GM18858 (cell line): ENCODE measurements around the gene RELA.
"Not testable (repeated sequence)": the region's sequence is repeated elsewhere in the genome, so short reads cannot be mapped to it uniquely, and the experiment has no call there.

Experiments
- ATAC-seq: cut with Tn5 transposase; IDR thresholded peaks from one replicate; pipeline ENCODE4 v1.9.1; 2021; ENCODE audit not compliant: unreplicated experiment

Gene RELA

GRCh38 chr11:65672180-65672860 lies 9.6 kb upstream of the RELA start:
- ATAC-seq: no peak

GRCh38 chr11:65663639-65664200 lies 1.0 kb upstream of the RELA start:
- peak; percentile 5 for ATAC-seq

GRCh38 chr11:65662247-65662798 lies 393 bp downstream of the RELA start:
- peak; percentile 1 for ATAC-seq

GRCh38 chr11:65661599-65662246 lies 993 bp downstream of the RELA start:
- ATAC-seq: no peak

GRCh38 chr11:65660908-65661307 lies 1.8 kb downstream of the RELA start:
- ATAC-seq: not testable (repeated sequence)

- no peak for ATAC-seq
Measured at GRCh38 chr11:65660038-65660437, 2.7 kb downstream of the RELA start.

- no peak for ATAC-seq
Measured at GRCh38 chr11:65658174-65659021, 4.3 kb downstream of the RELA start.

GRCh38 chr11:65657426-65657825 lies 5.3 kb downstream of the RELA start:
- no peak for ATAC-seq

GRCh38 chr11:65655570-65656332 lies 7.0 kb downstream of the RELA start:
- ATAC-seq: no peak

- no peak for ATAC-seq
Measured at GRCh38 chr11:65654375-65655349, 8.1 kb downstream of the RELA start.

GRCh38 chr11:65653229-65654225 lies 9.2 kb downstream of the RELA start:
- ATAC-seq: no peak

GRCh38 chr11:65652511-65653228 lies 10.0 kb downstream of the RELA start:
- ATAC-seq: peak; percentile 52

- no peak for ATAC-seq
Measured at GRCh38 chr11:65651589-65652510, 10.9 kb downstream of the RELA start.

GRCh38 chr11:65651339-65651588 lies 11.5 kb downstream of the RELA start:
- ATAC-seq: no peak

GRCh38 chr11:65650547-65651338 lies 12.0 kb downstream of the RELA start:
- ATAC-seq: no peak
